SK-N-SH treated with all-trans-retinoic acid at 6 μM for 48 hours (cell line): Measurements from ENCODE around the gene SMAP2.

Source experiments
- ARNTL ChIP-seq: fragments of 450-650 bp; formaldehyde crosslinking; IDR thresholded peaks from 2 replicates; pipeline ENCODE4 v1.5.0; 2020; ENCODE audit warnings: low read depth, mild to moderate bottlenecking, moderate library complexity, borderline replicate concordance
- CSDC2 ChIP-seq: fragments of 250-450 bp; sonication (Bioruptor Pico); IDR thresholded peaks from 2 replicates; pipeline ENCODE4 v1.5.0; 2020; ENCODE audit warnings: mild to moderate bottlenecking, moderate library complexity
- GLIS3 ChIP-seq: fragments of 250-450 bp; sonication (Bioruptor Pico); IDR thresholded peaks from 2 replicates; pipeline ENCODE4 v1.5.0; 2020; ENCODE audit warnings: mild to moderate bottlenecking, moderate library complexity
- RARB ChIP-seq: fragments of 250-450 bp; sonication (Bioruptor Pico); IDR thresholded peaks from 2 replicates; pipeline ENCODE4 v1.8.0; 2021; ENCODE audit warnings: mild to moderate bottlenecking, moderate library complexity
- ZFP3 ChIP-seq: fragments of 250-450 bp; sonication (Bioruptor Pico); IDR thresholded peaks from 2 replicates; pipeline ENCODE4 v1.5.0; 2020; ENCODE audit warnings: mild to moderate bottlenecking, moderate library complexity
- ZNF70 ChIP-seq: fragments of 450-650 bp; formaldehyde crosslinking; IDR thresholded peaks from 2 replicates; pipeline ENCODE4 v1.5.0; 2020; ENCODE audit warnings: mild to moderate bottlenecking, moderate library complexity
- ZNF8 ChIP-seq: fragments of 450-650 bp; formaldehyde crosslinking; IDR thresholded peaks from 2 replicates; pipeline ENCODE4 v1.5.0; 2020; ENCODE audit warnings: mild to moderate bottlenecking, moderate library complexity
- TF ChIP-seq, protein P1 (sequence below): fragments of 250-450 bp; sonication (Bioruptor Pico); IDR thresholded peaks from 2 replicates; pipeline ENCODE4 v1.5.1; 2021; ENCODE audit warnings: mild to moderate bottlenecking, moderate library complexity
- TF ChIP-seq, protein P2 (sequence below): fragments of 250-450 bp; sonication (Bioruptor Pico); IDR thresholded peaks from 2 replicates; pipeline ENCODE4 v1.8.0; 2020; ENCODE audit warnings: mild to moderate bottlenecking, moderate library complexity, borderline replicate concordance
- TF ChIP-seq, protein P3 (sequence below): fragments of 250-450 bp; sonication (Bioruptor Pico); IDR thresholded peaks from 2 replicates; pipeline ENCODE4 v1.5.1; 2020; ENCODE audit warnings: low read depth, mild to moderate bottlenecking, moderate library complexity

DNA sequence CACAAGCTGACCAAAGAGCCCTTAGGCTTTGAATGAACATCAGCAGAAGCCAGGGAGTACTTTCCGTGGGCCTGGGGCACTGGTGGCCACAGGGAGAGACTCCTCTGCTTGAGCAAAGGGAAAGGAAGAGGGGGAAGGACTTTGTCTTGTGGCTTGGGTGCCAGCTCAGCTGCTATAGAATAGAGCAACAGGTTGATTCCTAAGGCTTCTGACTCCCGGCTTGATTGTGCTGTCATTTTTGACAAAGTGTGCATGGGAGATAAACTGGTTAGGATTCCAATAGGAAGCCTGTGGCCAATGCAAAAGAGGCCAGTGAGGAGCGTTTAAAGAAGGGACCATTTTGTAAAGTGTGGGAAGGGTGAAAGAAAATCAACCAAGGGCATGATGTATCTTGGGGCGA lies 11.9 kb upstream of the SMAP2 start:
- TF ChIP-seq ZFP3 (CRISPR knock-in tag), result no peak
- TF ChIP-seq, protein P1, sequence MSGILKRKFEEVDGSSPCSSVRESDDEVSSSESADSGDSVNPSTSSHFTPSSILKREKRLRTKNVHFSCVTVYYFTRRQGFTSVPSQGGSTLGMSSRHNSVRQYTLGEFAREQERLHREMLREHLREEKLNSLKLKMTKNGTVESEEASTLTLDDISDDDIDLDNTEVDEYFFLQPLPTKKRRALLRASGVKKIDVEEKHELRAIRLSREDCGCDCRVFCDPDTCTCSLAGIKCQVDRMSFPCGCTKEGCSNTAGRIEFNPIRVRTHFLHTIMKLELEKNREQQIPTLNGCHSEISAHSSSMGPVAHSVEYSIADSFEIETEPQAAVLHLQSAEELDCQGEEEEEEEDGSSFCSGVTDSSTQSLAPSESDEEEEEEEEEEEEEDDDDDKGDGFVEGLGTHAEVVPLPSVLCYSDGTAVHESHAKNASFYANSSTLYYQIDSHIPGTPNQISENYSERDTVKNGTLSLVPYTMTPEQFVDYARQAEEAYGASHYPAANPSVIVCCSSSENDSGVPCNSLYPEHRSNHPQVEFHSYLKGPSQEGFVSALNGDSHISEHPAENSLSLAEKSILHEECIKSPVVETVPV (CRISPR knock-in tag), result no peak
- TF ChIP-seq ZNF8 (CRISPR knock-in tag), result no peak
- no peak for TF ChIP-seq RARB (CRISPR knock-in tag)
- TF ChIP-seq, protein P2, sequence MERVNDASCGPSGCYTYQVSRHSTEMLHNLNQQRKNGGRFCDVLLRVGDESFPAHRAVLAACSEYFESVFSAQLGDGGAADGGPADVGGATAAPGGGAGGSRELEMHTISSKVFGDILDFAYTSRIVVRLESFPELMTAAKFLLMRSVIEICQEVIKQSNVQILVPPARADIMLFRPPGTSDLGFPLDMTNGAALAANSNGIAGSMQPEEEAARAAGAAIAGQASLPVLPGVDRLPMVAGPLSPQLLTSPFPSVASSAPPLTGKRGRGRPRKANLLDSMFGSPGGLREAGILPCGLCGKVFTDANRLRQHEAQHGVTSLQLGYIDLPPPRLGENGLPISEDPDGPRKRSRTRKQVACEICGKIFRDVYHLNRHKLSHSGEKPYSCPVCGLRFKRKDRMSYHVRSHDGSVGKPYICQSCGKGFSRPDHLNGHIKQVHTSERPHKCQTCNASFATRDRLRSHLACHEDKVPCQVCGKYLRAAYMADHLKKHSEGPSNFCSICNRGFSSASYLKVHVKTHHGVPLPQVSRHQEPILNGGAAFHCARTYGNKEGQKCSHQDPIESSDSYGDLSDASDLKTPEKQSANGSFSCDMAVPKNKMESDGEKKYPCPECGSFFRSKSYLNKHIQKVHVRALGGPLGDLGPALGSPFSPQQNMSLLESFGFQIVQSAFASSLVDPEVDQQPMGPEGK (CRISPR knock-in tag), result no peak
- no peak for TF ChIP-seq CSDC2
- no peak for TF ChIP-seq ARNTL (CRISPR knock-in tag)
- no peak for TF ChIP-seq ZNF70 (CRISPR knock-in tag)
- no peak for TF ChIP-seq GLIS3
- TF ChIP-seq, protein P3, sequence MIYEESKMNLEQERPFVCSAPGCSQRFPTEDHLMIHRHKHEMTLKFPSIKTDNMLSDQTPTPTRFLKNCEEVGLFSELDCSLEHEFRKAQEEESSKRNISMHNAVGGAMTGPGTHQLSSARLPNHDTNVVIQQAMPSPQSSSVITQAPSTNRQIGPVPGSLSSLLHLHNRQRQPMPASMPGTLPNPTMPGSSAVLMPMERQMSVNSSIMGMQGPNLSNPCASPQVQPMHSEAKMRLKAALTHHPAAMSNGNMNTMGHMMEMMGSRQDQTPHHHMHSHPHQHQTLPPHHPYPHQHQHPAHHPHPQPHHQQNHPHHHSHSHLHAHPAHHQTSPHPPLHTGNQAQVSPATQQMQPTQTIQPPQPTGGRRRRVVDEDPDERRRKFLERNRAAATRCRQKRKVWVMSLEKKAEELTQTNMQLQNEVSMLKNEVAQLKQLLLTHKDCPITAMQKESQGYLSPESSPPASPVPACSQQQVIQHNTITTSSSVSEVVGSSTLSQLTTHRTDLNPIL (CRISPR knock-in tag), result no peak
